Amygdala (tissue), 56 donors: Measurements from ENCODE around the gene EIF2A.

Experiments used
- DNase-seq, 56 donors: peaks; one replicate each; lab custom pipeline; 2025; lab: John Stamatoyannopoulos, UW

Gene EIF2A

GRCh38 chr3:150627557-150627956, 81.0 kb downstream of the EIF2A start:
- no peak for DNase-seq

GRCh38 chr3:150631515-150632221, 85.1 kb downstream of the EIF2A start:
- no peak for DNase-seq

- no peak for DNase-seq
Observed at GRCh38 chr3:150635076-150635475, 88.5 kb downstream of the EIF2A start.

GRCh38 chr3:150635526-150635925, 88.9 kb downstream of the EIF2A start:
- no peak for DNase-seq
